Keratinocyte (primary cell): ENCODE measurements around the gene RTL1.

Experiments used
- EZH2 ChIP-seq: IDR thresholded peaks from one replicate; pipeline ENCODE4 v1.6.1; 2012; ENCODE audit warnings: inconsistent platforms, mild to moderate bottlenecking, low read length, moderate library complexity
- TF ChIP-seq, protein P1 (sequence below), 3 experiments: IDR thresholded peaks in 1 of 3; conservative IDR thresholded peaks in 1 of 3; optimal IDR thresholded peaks in 1 of 3; 2 replicates in 2 of 3; 3 replicates in 1 of 3; pipeline versions ENCODE3 to v1.5.1; 2011; ENCODE audit warnings: low read length in 3 of 3, mild to moderate bottlenecking in 3 of 3, moderate library complexity in 2 of 3, control low read depth in 1 of 3, inconsistent platforms in 1 of 3; ENCODE audit not compliant: insufficient read depth in 2 of 3; ENCODE audit errors: extremely low read depth in 1 of 3

DNA sequence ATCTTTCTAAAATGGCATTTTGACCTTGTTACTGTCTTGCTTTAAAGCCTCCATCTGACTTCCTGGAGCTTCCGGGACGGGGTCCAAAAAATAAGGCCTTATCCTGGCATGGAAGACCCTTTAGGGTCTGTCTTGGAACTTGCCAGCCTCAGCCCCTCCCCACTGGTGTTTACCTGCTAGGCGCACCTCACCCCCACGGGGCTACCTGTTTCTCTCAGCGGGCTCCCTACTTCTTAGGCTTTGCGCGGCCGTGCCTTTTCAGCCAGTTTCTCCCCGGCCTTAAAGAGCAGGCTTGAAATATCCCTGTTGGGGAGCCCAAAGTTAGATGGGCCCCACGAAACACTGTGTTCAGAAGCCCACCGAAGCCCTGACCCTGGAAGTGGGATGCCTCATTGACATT lies 5.1 kb downstream of the RTL1 start:
- TF ChIP-seq, protein P1, sequence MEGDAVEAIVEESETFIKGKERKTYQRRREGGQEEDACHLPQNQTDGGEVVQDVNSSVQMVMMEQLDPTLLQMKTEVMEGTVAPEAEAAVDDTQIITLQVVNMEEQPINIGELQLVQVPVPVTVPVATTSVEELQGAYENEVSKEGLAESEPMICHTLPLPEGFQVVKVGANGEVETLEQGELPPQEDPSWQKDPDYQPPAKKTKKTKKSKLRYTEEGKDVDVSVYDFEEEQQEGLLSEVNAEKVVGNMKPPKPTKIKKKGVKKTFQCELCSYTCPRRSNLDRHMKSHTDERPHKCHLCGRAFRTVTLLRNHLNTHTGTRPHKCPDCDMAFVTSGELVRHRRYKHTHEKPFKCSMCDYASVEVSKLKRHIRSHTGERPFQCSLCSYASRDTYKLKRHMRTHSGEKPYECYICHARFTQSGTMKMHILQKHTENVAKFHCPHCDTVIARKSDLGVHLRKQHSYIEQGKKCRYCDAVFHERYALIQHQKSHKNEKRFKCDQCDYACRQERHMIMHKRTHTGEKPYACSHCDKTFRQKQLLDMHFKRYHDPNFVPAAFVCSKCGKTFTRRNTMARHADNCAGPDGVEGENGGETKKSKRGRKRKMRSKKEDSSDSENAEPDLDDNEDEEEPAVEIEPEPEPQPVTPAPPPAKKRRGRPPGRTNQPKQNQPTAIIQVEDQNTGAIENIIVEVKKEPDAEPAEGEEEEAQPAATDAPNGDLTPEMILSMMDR (optimal IDR thresholded peaks at IDR 0.05 in 1 of 3, IDR thresholded peaks at IDR 0.05 in 1 of 3, conservative IDR thresholded peaks at IDR 0.05 in 1 of 3; ENCODE audit: extremely low read depth in 1 of 3, insufficient read depth in 2 of 3, low read length in 3 of 3) = no peak
- no peak for TF ChIP-seq EZH2
